GM19324 (cell line): ENCODE results near the gene IPO13.

Source experiments
- ATAC-seq: cut with Tn5 transposase; IDR thresholded peaks from one replicate; pipeline ENCODE4 v1.9.1; 2021; ENCODE audit warnings: mild to moderate bottlenecking, moderate library complexity; ENCODE audit not compliant: unreplicated experiment, low FRiP score

Gene IPO13

GRCh38 chr1:43946236-43947060 is at the start of gene IPO13:
TSS of gene IPO13 (plus strand) at chr1:43946950. CDS start at chr1:43947601, 651 bp downstream.
- peak; percentile 94 for ATAC-seq

- no peak for ATAC-seq
These were observed 47.8 kb upstream of the IPO13 start for GRCh38 chr1:43898981-43899380.

- no peak for ATAC-seq
These were observed 46.4 kb upstream of the IPO13 start for GRCh38 chr1:43900386-43900785.

GRCh38 chr1:43901196-43901961 is 45.4 kb upstream of the IPO13 start:
- no peak for ATAC-seq

GRCh38 chr1:43902058-43902831 is 44.5 kb upstream of the IPO13 start:
- no peak for ATAC-seq

- ATAC-seq = no peak
These were observed 41.8 kb upstream of the IPO13 start for GRCh38 chr1:43904660-43905551.

- no peak for ATAC-seq
These were observed 38.5 kb upstream of the IPO13 start for GRCh38 chr1:43908226-43908625.

GRCh38 chr1:43908858-43909257 is 37.9 kb upstream of the IPO13 start:
- no peak for ATAC-seq

GRCh38 chr1:43910343-43910742 is 36.4 kb upstream of the IPO13 start:
- ATAC-seq = no peak

GRCh38 chr1:43912607-43913006 is 34.1 kb upstream of the IPO13 start:
- no peak for ATAC-seq

GRCh38 chr1:43913051-43913501 is 33.7 kb upstream of the IPO13 start:
- no peak for ATAC-seq

- ATAC-seq = no peak
These were observed 32.9 kb upstream of the IPO13 start for GRCh38 chr1:43913666-43914360.

- ATAC-seq = no peak
These were observed 31.9 kb upstream of the IPO13 start for GRCh38 chr1:43914576-43915525.

- no peak for ATAC-seq
These were observed 26.8 kb upstream of the IPO13 start for GRCh38 chr1:43919906-43920305.

- ATAC-seq = no peak
These were observed 25.7 kb upstream of the IPO13 start for GRCh38 chr1:43921022-43921421.

GRCh38 chr1:43924516-43924915 is 22.2 kb upstream of the IPO13 start:
- no peak for ATAC-seq

GRCh38 chr1:43925846-43926245 is 20.9 kb upstream of the IPO13 start:
- ATAC-seq = no peak
